ENCODE results near the gene UBE3C.

Gene UBE3C

GRCh38 chr7:157278167-157278790 lies 139.6 kb downstream of the UBE3C start:
- FAIRE-seq = no peak
- no peak for TF ChIP-seq POLR2A (IDR thresholded peaks at IDR 0.05; ENCODE audit: low read depth, low read length)
- no peak for TF ChIP-seq TAF1 (IDR thresholded peaks at IDR 0.05; ENCODE audit: borderline replicate concordance, low read depth, low read length)
- no peak for TF ChIP-seq POLR2AphosphoS5 (IDR thresholded peaks at IDR 0.05; ENCODE audit: low read depth, low read length)

DNA sequence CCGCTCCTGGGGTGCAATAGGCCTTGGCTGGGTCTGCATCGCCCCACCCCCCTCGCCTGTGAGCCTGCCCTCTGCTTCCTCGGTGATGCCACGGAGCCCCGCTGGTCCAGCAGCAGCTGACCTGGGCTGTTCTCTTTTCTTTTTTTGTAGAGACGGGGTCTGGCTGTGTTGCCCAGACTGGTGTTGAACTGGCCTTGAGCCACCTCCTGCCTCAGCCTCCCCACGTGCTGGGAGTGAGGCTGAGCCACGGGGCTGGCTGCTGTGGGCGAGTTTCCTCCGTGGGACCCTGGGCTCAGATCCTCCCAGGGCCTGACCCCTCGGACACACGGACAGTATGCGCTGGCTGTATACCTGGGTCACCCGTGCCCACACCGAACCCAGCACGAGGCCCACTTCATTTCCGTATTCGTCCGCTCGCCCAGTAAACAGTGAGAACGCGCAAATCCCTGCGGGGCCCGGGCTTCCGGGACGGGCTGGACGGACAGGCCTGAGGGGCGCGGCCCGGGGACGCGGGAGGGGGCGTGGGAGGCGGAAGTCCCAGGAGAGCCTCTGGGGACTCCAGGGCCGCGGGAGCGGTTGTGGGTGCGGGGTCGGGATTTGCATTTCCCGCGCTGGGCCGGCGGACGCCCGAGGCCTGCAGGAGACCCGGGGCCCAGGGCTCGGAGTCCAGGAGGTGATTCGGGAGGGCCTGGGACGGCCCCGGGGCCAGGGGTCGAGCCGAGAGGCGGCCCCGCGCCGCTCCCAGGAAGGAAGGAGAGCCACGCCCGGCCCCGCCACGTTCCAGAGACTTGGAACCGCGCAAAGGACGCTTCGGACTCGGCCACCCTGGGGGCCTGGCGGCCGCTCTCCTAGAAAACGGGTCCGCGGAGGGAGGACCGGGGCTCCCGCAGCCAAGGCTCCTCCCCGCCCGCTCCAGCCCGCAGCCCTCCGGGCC lies 140.3 kb downstream of the UBE3C start:
- no peak for FAIRE-seq
- DNase-seq (ENCODE audit: insufficient read length) = peak; percentile 67
- TF ChIP-seq TAF1 (IDR thresholded peaks at IDR 0.05; ENCODE audit: borderline replicate concordance, low read depth, low read length) = 0 out of 2 replicates have a peak, but pooled peaks have one; percentile 23
- no peak for TF ChIP-seq POLR2A (IDR thresholded peaks at IDR 0.05; ENCODE audit: low read depth, low read length)
- no peak for TF ChIP-seq POLR2AphosphoS5 (IDR thresholded peaks at IDR 0.05; ENCODE audit: low read depth, low read length)

More at GRCh38 chr7:157278167-157278790, 139.6 kb downstream of the UBE3C start:
- no peak for DNase-seq (ENCODE audit: insufficient read length)

GRCh38 chr7:157279741-157280215 lies 141.1 kb downstream of the UBE3C start:
- no peak for FAIRE-seq
- DNase-seq (ENCODE audit: insufficient read length) = no peak
- TF ChIP-seq POLR2A (IDR thresholded peaks at IDR 0.05; ENCODE audit: low read depth, low read length) = no peak
- no peak for TF ChIP-seq TAF1 (IDR thresholded peaks at IDR 0.05; ENCODE audit: borderline replicate concordance, low read depth, low read length)
- no peak for TF ChIP-seq POLR2AphosphoS5 (IDR thresholded peaks at IDR 0.05; ENCODE audit: low read depth, low read length)

DNA sequence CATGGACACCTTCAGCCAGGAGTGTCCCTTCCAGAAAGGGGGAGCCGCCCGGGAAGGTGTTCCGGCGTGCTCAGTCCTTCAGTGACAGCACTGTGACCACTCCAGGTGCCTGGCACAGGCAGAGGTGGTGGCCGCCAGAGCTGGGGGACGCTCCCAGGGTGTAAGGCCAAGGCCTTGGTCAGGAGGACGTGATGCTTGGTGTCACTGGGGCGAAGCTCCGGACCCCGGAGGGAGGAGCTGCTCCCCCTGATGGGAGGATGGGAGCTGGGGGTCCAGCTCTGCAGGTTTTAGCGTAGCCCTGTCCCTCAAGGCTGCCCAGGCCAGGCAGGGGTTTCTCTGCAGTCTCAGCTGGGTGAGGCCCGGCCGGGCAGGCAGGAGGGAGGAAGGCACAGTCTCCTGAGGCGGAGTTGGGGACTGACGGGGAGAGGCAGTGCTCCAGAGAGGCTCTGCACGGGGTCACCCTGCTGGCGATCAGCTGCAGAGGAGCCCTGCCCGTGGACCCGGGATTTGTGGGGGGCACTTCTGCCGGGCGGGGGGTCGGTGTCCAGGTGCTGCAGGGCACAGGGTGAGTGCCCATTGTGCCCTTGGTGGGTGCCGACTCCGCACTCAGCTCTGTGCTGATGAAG lies 141.6 kb downstream of the UBE3C start:
- FAIRE-seq (no peak), DNase-seq (ENCODE audit: insufficient read length) (no peak)
- no peak for TF ChIP-seq TAF1 (IDR thresholded peaks at IDR 0.05; ENCODE audit: borderline replicate concordance, low read depth, low read length)

- no peak for TF ChIP-seq POLR2AphosphoS5 (IDR thresholded peaks at IDR 0.05; ENCODE audit: low read depth, low read length)
- TF ChIP-seq POLR2A (IDR thresholded peaks at IDR 0.05; ENCODE audit: low read depth, low read length) = no peak
- TF ChIP-seq TAF1 (IDR thresholded peaks at IDR 0.05; ENCODE audit: borderline replicate concordance, low read depth, low read length) = no peak
- FAIRE-seq = no peak
- DNase-seq (ENCODE audit: insufficient read length) = no peak
These were observed 142.7 kb downstream of the UBE3C start for GRCh38 chr7:157281221-157281998.

- TF ChIP-seq POLR2AphosphoS5 (IDR thresholded peaks at IDR 0.05; ENCODE audit: low read depth, low read length) = no peak
- FAIRE-seq (no peak), DNase-seq (ENCODE audit: insufficient read length) (no peak)
These were observed 143.5 kb downstream of the UBE3C start for GRCh38 chr7:157282141-157282801.

- DNase-seq (ENCODE audit: insufficient read length) = no peak
- TF ChIP-seq TAF1 (IDR thresholded peaks at IDR 0.05; ENCODE audit: borderline replicate concordance, low read depth, low read length) (no peak), POLR2A (IDR thresholded peaks at IDR 0.05; ENCODE audit: low read depth, low read length) (no peak), POLR2AphosphoS5 (IDR thresholded peaks at IDR 0.05; ENCODE audit: low read depth, low read length) (no peak)
These were observed 145.7 kb downstream of the UBE3C start for GRCh38 chr7:157284229-157285014.

DNA sequence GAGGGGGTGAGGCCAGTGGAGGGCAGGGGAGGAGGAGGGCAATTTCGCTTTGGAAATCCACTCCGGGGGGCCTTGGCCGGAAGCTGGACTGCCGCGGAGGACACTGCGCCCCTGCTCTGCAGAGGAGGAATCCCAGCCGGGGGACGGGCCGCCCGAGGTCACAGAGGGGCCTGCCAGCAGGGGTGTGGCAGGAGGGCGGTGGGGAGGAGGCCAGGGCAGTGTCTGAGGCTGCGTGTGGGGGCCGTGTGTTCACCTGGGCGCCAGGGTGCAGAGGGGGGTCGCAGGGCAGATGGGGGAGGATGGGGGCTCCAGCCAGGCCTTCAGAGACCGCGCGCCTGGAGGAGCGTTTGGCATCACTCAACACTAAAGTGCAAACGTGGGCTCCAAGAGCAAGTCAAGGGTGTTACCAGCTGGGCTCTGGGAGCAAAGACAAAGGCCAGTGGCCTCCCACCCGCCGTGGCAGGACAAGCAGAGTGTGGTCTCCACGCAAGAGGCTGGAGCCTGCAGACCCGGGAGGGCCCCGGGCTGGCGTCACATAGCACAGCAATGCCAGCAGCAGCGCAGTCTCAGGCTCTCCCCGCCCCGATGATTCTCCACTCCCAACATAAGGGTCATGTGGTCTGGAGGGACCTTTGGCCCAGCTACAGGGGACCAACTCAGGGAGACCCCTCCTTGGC lies 152.8 kb downstream of the UBE3C start:
- no peak for TF ChIP-seq POLR2A (IDR thresholded peaks at IDR 0.05; ENCODE audit: low read depth, low read length)
- TF ChIP-seq TAF1 (IDR thresholded peaks at IDR 0.05; ENCODE audit: borderline replicate concordance, low read depth, low read length) = no peak
- TF ChIP-seq POLR2AphosphoS5 (IDR thresholded peaks at IDR 0.05; ENCODE audit: low read depth, low read length) = no peak
- DNase-seq (ENCODE audit: insufficient read length) (no peak), FAIRE-seq (no peak)

More at GRCh38 chr7:157284229-157285014, 145.7 kb downstream of the UBE3C start:
- FAIRE-seq = no peak

DNA sequence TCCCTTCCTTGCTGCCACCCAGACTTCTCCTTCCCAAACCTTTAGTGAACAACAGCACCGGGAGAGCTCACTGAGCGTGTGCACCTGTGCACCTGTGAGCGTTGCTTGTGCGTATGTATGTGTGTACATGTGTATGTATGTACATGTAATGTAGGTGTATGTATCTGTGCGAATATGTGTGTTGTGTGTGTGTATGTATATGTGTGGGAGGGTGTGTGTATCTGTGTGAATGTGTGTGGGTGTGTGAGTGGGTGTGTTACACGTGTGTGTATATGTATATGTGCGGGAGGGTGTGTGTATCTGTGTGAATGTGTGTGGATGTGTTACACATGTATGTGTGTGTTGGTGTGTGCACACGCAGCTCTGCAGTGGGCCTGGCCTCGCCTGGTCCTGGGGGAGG lies 153.5 kb downstream of the UBE3C start:
- FAIRE-seq (no peak), DNase-seq (ENCODE audit: insufficient read length) (no peak)
- no peak for TF ChIP-seq TAF1 (IDR thresholded peaks at IDR 0.05; ENCODE audit: borderline replicate concordance, low read depth, low read length)
